ENCODE results near the gene RBBP4. TPM values are rescaled to one million over a fixed set of nuclear protein-coding genes. Genes with fewer than 3 reads are reported as not detected.

RBBP4 gene
- total and polyA plus RNA-seq, 2 of the 13 experiments (the other 11 are each of a cell fraction or from before 2014, with no cell fraction given) = 64.4 to 166 TPM

GRCh38 chr1:32650248-32650751 is 708 bp upstream of the RBBP4 start, which contains the start of gene ZBTB8OS (continued):
- no peak for TF ChIP-seq ZNF407 (CRISPR knock-in tag; IDR thresholded peaks at IDR 0.05; ENCODE audit: not compliant biosample characterization)
- no peak for TF ChIP-seq MBNL3 (CRISPR knock-in tag; conservative IDR thresholded peaks at IDR 0.05)
- TF ChIP-seq TEAD3 (CRISPR knock-in tag; optimal IDR thresholded peaks at IDR 0.05; ENCODE audit: borderline replicate concordance) = peak; percentile 45
- TF ChIP-seq FOSL1 (CRISPR knock-in tag; IDR thresholded peaks at IDR 0.05; ENCODE audit: borderline replicate concordance) = no peak
- TF ChIP-seq CREM (IDR thresholded peaks at IDR 0.05) = peak; percentile 81; the same call in 1 of the 2 replicates
- no peak for TF ChIP-seq CREM (CRISPR knock-in tag; IDR thresholded peaks at IDR 0.05)
- no peak for TF ChIP-seq HMG20B (CRISPR knock-in tag; conservative IDR thresholded peaks at IDR 0.05)
- no peak for TF ChIP-seq GFI1 (CRISPR knock-in tag; IDR thresholded peaks at IDR 0.05; ENCODE audit: borderline replicate concordance)
- peak; percentile 94 for TF ChIP-seq ELF1 (CRISPR knock-in tag; IDR thresholded peaks at IDR 0.05)
- TF ChIP-seq THAP7 (CRISPR knock-in tag; IDR thresholded peaks at IDR 0.05) = no peak
- no peak for TF ChIP-seq NBN (conservative IDR thresholded peaks at IDR 0.05)
- TF ChIP-seq IKZF5 (CRISPR knock-in tag; IDR thresholded peaks at IDR 0.05) = peak; percentile 24; the same call in 1 of the 2 replicates
- TF ChIP-seq ZNF251 (CRISPR knock-in tag; IDR thresholded peaks at IDR 0.05) = no peak
- peak; percentile 84 for TF ChIP-seq GABPA (IDR thresholded peaks at IDR 0.05; ENCODE audit: low read depth, low read length)
- TF ChIP-seq GABPA (CRISPR knock-in tag; IDR thresholded peaks at IDR 0.05; ENCODE audit: low read depth) = peak; percentile 97
- TF ChIP-seq SOX6 (IDR thresholded peaks at IDR 0.05) = no peak
- no peak for TF ChIP-seq SOX6 (CRISPR knock-in tag; IDR thresholded peaks at IDR 0.05)
- no peak for TF ChIP-seq KLF16 (CRISPR knock-in tag; IDR thresholded peaks at IDR 0.05)
- TF ChIP-seq ZNF781 (CRISPR knock-in tag; IDR thresholded peaks at IDR 0.05; ENCODE audit: borderline replicate concordance, not compliant biosample characterization) = no peak
- 0 out of 2 replicates have a peak, but pooled peaks have one; percentile 10 for TF ChIP-seq HOMEZ (CRISPR knock-in tag; IDR thresholded peaks at IDR 0.05; ENCODE audit: low read depth)
- TF ChIP-seq ZNF777 (CRISPR knock-in tag; IDR thresholded peaks at IDR 0.05) = no peak; the same call in 1 of the 2 replicates
